Activated CD4-positive, alpha-beta T cell treated with anti-CD3 and anti-CD28 coated beads, Interleukin-2, amount 10 ng/mL, durations not matched to agents 7 days and 5 days (primary cell): ENCODE measurements around the gene EPB41L4A. TPM values are rescaled to one million over a fixed set of nuclear protein-coding genes. Genes with fewer than 3 reads are reported as not detected.

Experiments used
- CTCF ChIA-PET: fragments of 350-600 bp; sonication (Branson Sonifier 250); formaldehyde crosslinking; loops from one replicate; lab custom pipeline; 2021; ENCODE audit warnings: antibody characterized with exemption; lab: Charles Lee
- POLR2A ChIA-PET: fragments of 350-600 bp; sonication (Branson Sonifier 250); formaldehyde crosslinking; loops from one replicate; lab custom pipeline; 2021; ENCODE audit warnings: antibody characterized with exemption; lab: Charles Lee
- DNase-seq: peaks from one replicate; pipeline ENCODE4 v3.0.0-alpha.2; 2020
- H3K27ac Mint-ChIP-seq: one replicate; pipeline ENCODE4 v1.8.0; 2021; ENCODE audit warnings: mild to moderate bottlenecking, moderate library complexity, mixed read lengths
- H3K27me3 Mint-ChIP-seq: one replicate; pipeline ENCODE4 v1.8.0; 2021; ENCODE audit warnings: mixed read lengths
- H3K36me3 Mint-ChIP-seq: one replicate; pipeline ENCODE4 v1.8.0; 2021; ENCODE audit warnings: low read depth, mixed read lengths
- H3K4me1 Mint-ChIP-seq: one replicate; pipeline ENCODE4 v1.8.0; 2021; ENCODE audit warnings: mixed read lengths
- H3K4me3 Mint-ChIP-seq: one replicate; pipeline ENCODE4 v1.8.0; 2021; ENCODE audit warnings: mild to moderate bottlenecking, moderate library complexity, mixed read lengths
- H3K9me3 Mint-ChIP-seq: one replicate; pipeline ENCODE4 v1.8.0; 2021; ENCODE audit warnings: mixed read lengths
- total RNA-seq, 2 experiments: library from RNA; stranded (reverse); gene quantifications; one replicate each; pipeline ENCODE4 v1.2.3, GENCODE V29; 2021

EPB41L4A gene
- total RNA-seq, 2 experiments from 2014 or later: 0.62 to 1.2 TPM

- ChIA-PET POLR2A (no interaction called here), CTCF (no interaction called here)
- Mint-ChIP-seq H3K27ac (no peak overlapping the region), H3K27me3 (no peaks in the 10 kb centered on the region), H3K9me3 (no peaks in the 10 kb centered on the region), H3K36me3 (no peaks in the 10 kb centered on the region), H3K4me1 (no peaks in the 10 kb centered on the region), H3K4me3 (no peak overlapping the region)
- DNase-seq: no peak
Measured at GRCh38 chr5:112127861-112128260, 291.2 kb downstream of the EPB41L4A start.

DNA sequence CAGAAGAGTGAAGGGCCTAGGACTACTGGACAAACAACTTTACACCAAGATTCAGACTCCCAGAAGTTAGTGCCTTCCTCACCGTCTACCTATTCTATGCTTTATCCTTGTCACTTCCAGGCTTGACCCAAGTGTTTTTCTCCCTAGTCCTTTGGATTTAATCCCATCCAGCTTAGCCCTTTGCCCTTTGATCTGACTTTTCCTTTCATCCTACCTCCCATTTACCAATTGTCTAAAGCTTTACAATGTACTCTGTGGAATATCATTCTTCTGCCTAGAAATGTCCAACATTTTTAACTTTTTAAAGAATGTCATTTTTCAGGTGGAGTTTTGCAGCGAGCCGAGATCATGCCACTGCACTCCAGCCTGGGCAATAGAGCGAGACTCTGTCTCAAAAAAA, 292.1 kb downstream of the EPB41L4A start:
- H3K27ac Mint-ChIP-seq: no peak overlapping the region
- CTCF ChIA-PET: no interaction called here

GRCh38 chr5:112125903-112126302, 293.2 kb downstream of the EPB41L4A start:
- no peak overlapping the region for H3K4me3 Mint-ChIP-seq
- POLR2A ChIA-PET: no interaction called here
- CTCF ChIA-PET: no interaction called here
- H3K4me1 Mint-ChIP-seq: no peaks in the 10 kb centered on the region
- no peaks in the 10 kb centered on the region for H3K36me3 Mint-ChIP-seq
- peaks cover 3% of the 10 kb centered on the region for H3K27me3 Mint-ChIP-seq
- H3K27ac Mint-ChIP-seq: no peak overlapping the region
- no peak for DNase-seq
- no peaks in the 10 kb centered on the region for H3K9me3 Mint-ChIP-seq

More for the DNA sequence above, 292.1 kb downstream of the EPB41L4A start:
- Mint-ChIP-seq H3K4me3 (no peak overlapping the region), H3K27me3 (peaks cover 3% of the 10 kb centered on the region), H3K9me3 (no peaks in the 10 kb centered on the region), H3K36me3 (no peaks in the 10 kb centered on the region), H3K4me1 (no peaks in the 10 kb centered on the region)
- POLR2A ChIA-PET: no interaction called here
- no peak for DNase-seq

- Mint-ChIP-seq H3K4me3 (no peak overlapping the region), H3K4me1 (no peaks in the 10 kb centered on the region), H3K27me3 (peaks cover 6% of the 10 kb centered on the region), H3K36me3 (no peaks in the 10 kb centered on the region), H3K27ac (no peak overlapping the region), H3K9me3 (no peaks in the 10 kb centered on the region)
- CTCF ChIA-PET: no interaction called here
- DNase-seq: no peak
- POLR2A ChIA-PET: no interaction called here
Measured at GRCh38 chr5:112124788-112125187, 294.3 kb downstream of the EPB41L4A start.

- ChIA-PET CTCF (no interaction called here), POLR2A (no interaction called here)
Measured at GRCh38 chr5:112123086-112123485, 296.0 kb downstream of the EPB41L4A start.

GRCh38 chr5:112122353-112122752, 296.7 kb downstream of the EPB41L4A start:
- ChIA-PET POLR2A (no interaction called here), CTCF (no interaction called here)
- Mint-ChIP-seq H3K4me3 (no peak overlapping the region), H3K4me1 (no peaks in the 10 kb centered on the region), H3K9me3 (no peaks in the 10 kb centered on the region), H3K36me3 (no peaks in the 10 kb centered on the region), H3K27me3 (peaks cover 7% of the 10 kb centered on the region), H3K27ac (no peak overlapping the region)
- no peak for DNase-seq

More at GRCh38 chr5:112123086-112123485, 296.0 kb downstream of the EPB41L4A start:
- no peaks in the 10 kb centered on the region for H3K9me3 Mint-ChIP-seq
- H3K4me1 Mint-ChIP-seq: no peaks in the 10 kb centered on the region
- DNase-seq: no peak
- peaks cover 7% of the 10 kb centered on the region for H3K27me3 Mint-ChIP-seq
- H3K27ac Mint-ChIP-seq: no peak overlapping the region
- no peaks in the 10 kb centered on the region for H3K36me3 Mint-ChIP-seq
- H3K4me3 Mint-ChIP-seq: no peak overlapping the region

GRCh38 chr5:112121258-112121657, 297.8 kb downstream of the EPB41L4A start:
- H3K27ac Mint-ChIP-seq: no peak overlapping the region
- no peak for DNase-seq
- POLR2A ChIA-PET: no interaction called here
- no peaks in the 10 kb centered on the region for H3K36me3 Mint-ChIP-seq
- peaks cover 7% of the 10 kb centered on the region for H3K27me3 Mint-ChIP-seq
- no peaks in the 10 kb centered on the region for H3K4me1 Mint-ChIP-seq
- H3K4me3 Mint-ChIP-seq: no peak overlapping the region
- CTCF ChIA-PET: no interaction called here
- no peaks in the 10 kb centered on the region for H3K9me3 Mint-ChIP-seq

GRCh38 chr5:112119969-112120368, 299.1 kb downstream of the EPB41L4A start:
- ChIA-PET CTCF (interaction anchor here (0.6 to 1.6 kb wide), 2 partner anchors 11 to 19 kb away, joined by 3 read pairs; no protein-coding TSS in a partner anchor), POLR2A (no interaction called here)
- Mint-ChIP-seq H3K27ac (no peak overlapping the region), H3K36me3 (no peaks in the 10 kb centered on the region), H3K4me3 (no peak overlapping the region), H3K27me3 (peaks cover 9% of the 10 kb centered on the region), H3K9me3 (no peaks in the 10 kb centered on the region), H3K4me1 (no peaks in the 10 kb centered on the region)
- DNase-seq: no peak

GRCh38 chr5:112119508-112119907, 299.6 kb downstream of the EPB41L4A start:
- no peak for DNase-seq
- Mint-ChIP-seq H3K27me3 (peaks cover 9% of the 10 kb centered on the region), H3K27ac (no peak overlapping the region), H3K4me1 (no peaks in the 10 kb centered on the region), H3K4me3 (no peak overlapping the region), H3K36me3 (no peaks in the 10 kb centered on the region), H3K9me3 (no peaks in the 10 kb centered on the region)
- CTCF ChIA-PET: interaction anchor here (1.6 kb wide), 1 partner anchor 10 kb away, joined by 3 read pairs; no protein-coding TSS in a partner anchor
- POLR2A ChIA-PET: no interaction called here

- Mint-ChIP-seq H3K4me1 (no peaks in the 10 kb centered on the region), H3K27me3 (peaks cover 7% of the 10 kb centered on the region), H3K4me3 (no peak overlapping the region), H3K36me3 (no peaks in the 10 kb centered on the region), H3K9me3 (no peaks in the 10 kb centered on the region), H3K27ac (no peak overlapping the region)
- ChIA-PET CTCF (no interaction called here), POLR2A (interaction anchor here (0.7 kb wide), 1 partner anchor 980 kb away, joined by 3 read pairs; no protein-coding TSS in a partner anchor)
- DNase-seq: no peak
Measured at GRCh38 chr5:112117551-112117950, 301.5 kb downstream of the EPB41L4A start.

- Mint-ChIP-seq H3K4me1 (no peaks in the 10 kb centered on the region), H3K27ac (no peak overlapping the region), H3K4me3 (no peak overlapping the region), H3K36me3 (no peaks in the 10 kb centered on the region), H3K9me3 (no peaks in the 10 kb centered on the region), H3K27me3 (peaks cover 7% of the 10 kb centered on the region)
- no peak for DNase-seq
- POLR2A ChIA-PET: no interaction called here
- CTCF ChIA-PET: no interaction called here
Measured at GRCh38 chr5:112116371-112116770, 302.7 kb downstream of the EPB41L4A start.

- Mint-ChIP-seq H3K9me3 (no peaks in the 10 kb centered on the region), H3K4me3 (no peak overlapping the region), H3K27ac (no peak overlapping the region), H3K36me3 (no peaks in the 10 kb centered on the region), H3K27me3 (peaks cover 3% of the 10 kb centered on the region), H3K4me1 (no peaks in the 10 kb centered on the region)
- no peak for DNase-seq
- POLR2A ChIA-PET: no interaction called here
- CTCF ChIA-PET: no interaction called here
Measured at GRCh38 chr5:112113565-112113964, 305.5 kb downstream of the EPB41L4A start.
